SW 1271 (cell line): ENCODE data around the gene ADIPOR1.
"Not testable (repeated sequence)": the region's sequence is repeated elsewhere in the genome, so short reads cannot be mapped to it uniquely, and the experiment has no call there.

Source experiments
- DNase-seq, 2 experiments: peaks; one replicate each; lab custom pipeline; 2025; lab: John Stamatoyannopoulos, UW

ADIPOR1 gene

DNA sequence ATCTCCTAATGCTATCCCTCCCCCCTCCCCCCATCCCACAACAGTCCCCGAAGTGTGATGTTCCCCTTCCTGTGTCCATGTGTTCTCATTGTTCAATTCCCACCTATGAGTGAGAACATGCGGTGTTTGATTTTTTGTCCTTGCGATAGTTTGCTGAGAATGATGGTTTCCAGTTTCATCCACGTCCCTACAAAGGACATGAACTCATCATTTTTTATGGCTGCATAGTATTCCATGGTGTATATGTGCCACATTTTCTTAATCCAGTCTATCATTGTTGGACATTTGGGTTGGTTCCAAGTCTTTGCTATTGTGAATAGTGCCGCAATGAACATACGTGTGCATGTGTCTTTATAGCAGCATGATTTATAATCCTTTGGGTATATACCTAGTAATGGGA, 21.7 kb downstream of the ADIPOR1 start:
- not testable (repeated sequence) for DNase-seq

DNA sequence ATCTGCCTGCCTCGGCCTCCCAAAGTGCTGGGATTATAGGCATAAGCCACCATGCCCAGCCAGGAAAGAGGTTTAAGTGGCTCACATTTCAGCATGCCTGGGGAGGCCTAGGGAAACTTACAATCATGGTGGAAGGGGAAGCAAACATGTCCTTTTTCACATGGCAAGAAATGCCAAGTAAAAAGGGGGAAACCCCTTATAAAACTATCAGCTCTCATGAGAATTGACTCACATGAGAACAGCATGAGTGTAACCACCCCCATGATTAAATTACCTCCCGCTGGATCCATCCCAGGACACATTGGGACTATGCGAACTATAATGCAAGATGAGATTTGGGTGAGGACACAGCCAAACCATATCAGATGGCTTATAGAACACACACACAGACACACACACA, 22.3 kb downstream of the ADIPOR1 start:
- DNase-seq = no peak

DNA sequence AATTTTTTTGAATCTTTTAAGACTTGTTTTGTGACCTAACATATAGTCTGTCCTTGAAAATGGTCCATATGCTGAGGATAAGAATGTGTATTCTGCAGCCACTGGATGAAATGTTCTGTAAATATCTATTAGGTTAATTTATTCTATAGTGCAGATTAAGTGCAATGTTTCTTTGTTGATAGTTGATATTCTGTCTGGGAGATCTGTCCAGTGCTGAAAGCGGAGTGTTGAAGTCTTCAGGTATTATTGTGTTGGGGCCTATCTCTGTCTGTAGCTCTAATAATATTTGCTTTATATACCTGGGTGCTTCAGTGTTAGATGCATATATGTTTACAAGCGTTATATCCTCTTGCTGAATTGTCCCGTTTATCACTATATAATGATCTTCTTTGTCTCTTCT, 23.4 kb downstream of the ADIPOR1 start:
- DNase-seq = no peak

DNA sequence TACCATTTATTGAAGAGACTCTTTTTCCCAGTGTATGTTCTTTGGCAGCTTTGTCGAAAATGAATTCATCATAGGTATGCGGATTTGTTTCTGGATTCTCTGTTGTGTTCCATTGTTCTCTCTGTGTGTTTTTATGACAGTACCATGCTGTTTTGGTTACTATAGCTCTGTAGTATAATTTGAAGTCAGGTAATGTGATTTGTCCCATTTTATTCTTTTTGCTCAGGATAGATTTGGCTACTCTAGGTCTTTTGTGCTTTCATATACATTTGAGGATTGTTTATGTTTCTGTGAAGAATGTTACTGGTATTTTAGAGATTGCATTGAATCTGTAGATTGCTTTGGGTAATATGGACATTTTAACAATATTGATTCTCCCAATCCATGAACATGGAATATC, 25.6 kb downstream of the ADIPOR1 start:
- no peak for DNase-seq

DNA sequence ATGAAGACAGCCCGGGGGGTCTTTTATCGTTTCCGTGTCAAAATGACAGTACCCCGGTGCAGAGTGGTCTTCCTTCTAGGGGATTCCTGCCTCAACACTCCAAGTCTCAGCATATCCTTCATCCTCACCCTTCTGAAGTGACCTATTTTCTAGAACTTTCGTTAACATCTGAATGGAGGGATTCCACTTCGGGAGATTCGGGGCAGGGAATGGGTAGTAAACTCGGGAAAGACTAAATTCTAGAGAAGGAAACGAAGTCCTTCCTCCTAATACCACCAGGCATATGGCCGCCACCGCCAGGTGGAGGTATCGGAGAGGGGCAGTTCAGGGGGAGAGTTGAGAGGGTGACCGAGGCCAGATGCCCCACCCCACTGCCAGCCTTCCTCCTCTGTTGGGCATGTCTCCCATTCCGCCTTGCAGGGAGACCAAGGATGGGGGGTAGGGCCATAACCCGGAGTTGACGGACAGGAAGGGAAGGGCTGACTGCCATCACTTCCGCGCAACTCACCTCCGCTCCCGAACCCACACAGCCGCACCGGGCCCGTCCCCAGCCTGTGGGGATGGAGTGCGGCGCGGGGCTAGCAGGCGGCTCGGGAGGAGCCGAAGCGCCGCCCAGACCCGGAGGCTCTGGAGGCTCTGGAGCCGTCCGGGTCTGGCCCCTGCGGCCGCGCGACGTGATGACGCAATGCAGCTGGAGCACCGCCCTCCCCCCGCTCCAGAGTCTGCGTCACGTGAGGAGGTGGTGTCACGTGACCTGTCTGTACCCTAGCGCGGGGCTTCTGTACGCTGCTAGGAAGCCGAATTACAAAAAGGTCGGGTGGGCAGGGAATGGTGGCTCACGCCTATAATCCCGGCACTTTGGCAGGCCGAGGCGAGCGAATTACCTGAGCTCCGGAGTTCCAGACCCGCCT, 31.3 kb downstream of the ADIPOR1 start, which contains the start of gene KLHL12:
TSS of gene KLHL12 (minus strand) at position 654 of the 911 bp plus-strand sequence. CDS start 2,072 bp downstream, outside the sequence.
- DNase-seq = peak; percentile 80 to 87

DNA sequence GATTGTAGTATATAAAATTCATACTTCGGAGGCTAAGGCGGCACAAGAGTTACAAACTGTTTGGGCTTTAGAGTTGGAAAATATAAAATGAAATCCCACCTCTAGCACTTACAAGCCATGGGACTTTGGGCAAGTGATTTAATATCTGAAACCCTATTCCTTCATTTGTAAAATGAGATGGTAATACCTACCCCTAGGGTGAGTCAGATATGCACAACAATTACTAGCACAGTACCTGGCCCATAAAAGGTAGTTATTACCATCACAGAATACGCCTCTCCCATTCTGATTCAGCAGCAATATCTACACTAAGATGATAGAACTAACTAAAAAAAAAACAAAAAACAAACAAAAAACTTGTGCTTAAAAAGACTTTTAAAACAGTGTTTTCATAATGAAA, 34.6 kb downstream of the ADIPOR1 start:
- no peak for DNase-seq

DNA sequence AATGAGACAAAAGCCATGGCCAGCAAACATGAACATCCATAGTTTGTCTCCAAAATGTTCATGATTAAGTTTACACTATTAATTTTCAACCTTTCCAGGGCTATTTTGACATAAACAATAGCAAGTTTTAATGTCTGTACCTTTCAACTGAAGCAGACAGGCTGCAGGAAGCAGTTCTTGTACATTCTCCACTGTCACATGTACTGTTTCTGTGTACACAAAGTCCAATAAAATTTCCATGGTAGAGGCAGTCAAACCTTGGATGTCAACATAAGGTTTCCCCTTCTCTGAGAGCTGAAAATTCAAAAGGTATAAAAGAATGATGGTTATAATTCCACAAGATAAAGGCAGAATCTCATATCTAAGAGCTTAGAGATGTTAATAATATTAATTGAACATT, 38.5 kb downstream of the ADIPOR1 start:
- no peak for DNase-seq

DNA sequence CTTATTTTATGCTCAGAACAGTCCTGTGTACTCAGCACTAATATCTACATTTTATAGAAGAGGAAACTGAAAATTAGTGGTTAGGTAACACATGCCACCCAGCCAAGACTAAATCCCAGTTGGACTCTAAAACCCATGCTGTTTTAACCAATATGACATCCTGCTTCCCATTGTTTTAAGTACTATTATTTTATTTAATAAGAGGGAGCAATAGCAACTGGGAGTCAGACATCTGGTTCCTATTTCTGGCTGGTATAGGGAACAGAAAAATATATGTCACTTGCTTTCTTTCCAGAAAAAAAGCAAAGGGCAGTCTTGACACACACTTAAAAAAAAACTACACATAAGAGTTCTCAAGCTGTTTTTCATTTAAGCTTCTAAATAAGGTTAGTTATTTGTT, 43.0 kb downstream of the ADIPOR1 start:
- DNase-seq = no peak

DNA sequence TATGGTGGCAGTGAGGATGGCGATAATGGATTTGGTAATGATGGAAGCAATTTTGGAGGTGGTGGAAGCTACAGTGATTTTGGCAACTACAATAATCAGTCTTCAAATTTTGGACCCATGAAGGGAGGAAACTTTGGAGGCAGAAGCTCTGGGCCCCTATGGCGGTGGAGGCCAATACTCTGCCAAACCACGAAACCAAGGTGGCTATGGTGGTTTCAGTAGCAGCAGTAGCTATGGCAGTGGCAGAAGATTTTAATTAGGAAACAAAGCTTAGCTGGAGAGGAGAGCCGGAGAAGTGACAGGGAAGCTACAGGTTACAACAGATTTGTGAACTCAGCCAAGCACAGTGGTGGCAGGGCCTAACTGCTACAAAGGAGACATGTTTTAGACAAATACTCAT, 45.6 kb downstream of the ADIPOR1 start:
- not testable (repeated sequence) for DNase-seq

DNA sequence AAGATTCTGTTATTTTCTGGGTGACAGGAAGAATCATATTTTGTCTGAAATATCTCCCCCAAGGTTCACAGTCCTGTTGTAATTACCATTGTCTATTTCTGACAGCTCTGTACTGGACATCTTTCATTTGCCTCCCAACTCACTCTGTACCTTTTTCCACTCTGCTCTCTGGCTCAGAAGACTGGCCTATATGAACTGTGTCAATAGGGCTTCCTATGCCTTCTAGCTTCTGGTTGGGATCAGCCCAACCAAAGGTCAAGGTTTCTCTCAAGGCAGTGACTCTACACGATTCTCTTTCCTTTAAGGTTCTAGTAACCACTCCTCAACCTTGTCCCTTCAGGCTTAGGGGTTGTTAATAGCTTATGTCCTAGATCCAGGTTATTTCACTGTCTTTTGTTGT, 48.6 kb downstream of the ADIPOR1 start:
- no peak for DNase-seq

DNA sequence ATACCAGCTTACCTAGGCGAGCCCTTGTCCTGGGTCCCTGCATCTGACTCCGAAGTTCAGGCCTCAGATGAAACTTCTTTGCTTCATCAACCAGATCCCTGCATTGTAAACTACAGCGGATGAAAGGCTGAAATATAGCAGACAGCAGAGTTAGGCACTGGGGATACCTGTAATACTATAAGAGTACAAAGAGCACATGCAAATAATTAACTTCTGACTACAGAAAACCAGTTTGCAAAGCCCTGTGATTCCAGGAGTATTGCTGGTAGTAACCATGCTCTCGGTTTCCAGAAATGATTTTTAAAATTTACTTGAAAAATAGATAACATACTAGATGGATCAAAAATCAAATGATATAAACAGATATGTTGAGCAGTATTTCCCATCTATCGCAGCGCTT, 49.1 kb downstream of the ADIPOR1 start:
- no peak for DNase-seq

DNA sequence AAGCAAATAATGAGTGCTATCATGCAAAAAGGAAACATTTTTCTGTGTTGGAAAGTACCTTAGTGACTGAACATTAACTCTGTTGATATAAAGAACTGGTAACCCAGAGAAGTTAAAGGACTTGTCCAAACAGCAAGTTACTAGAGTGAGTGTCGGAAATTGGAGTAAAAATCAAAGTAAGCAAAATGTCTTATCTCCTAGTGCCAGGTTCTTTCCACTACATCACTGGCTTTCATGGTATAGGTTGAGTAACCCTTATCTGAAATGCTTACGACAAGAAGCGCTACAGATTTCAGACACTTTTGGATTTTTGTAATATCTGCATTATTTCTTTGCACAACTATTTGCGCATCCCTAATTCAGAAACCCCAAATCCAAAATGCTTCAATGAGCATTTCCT, 52.8 kb downstream of the ADIPOR1 start:
- DNase-seq = no peak

DNA sequence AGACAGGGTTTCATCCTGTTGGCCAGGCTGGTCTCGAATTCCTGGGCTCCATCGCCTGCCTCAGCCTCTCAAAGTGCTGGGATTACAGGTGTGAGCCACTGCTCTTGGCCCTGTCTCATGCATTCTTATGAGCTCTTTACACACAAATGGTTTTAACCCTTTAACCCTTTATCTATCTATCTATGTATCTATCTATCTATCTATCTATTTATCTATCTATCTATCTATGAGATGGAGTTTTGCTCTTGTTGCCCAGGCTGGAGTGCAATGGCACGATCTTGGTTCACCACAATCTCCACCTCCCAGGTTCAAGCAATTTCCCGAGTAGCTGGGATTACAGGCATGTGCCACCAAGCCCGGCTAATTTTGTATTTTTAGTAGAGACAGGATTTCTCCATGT, 54.3 kb downstream of the ADIPOR1 start:
- DNase-seq = not testable (repeated sequence)

DNA sequence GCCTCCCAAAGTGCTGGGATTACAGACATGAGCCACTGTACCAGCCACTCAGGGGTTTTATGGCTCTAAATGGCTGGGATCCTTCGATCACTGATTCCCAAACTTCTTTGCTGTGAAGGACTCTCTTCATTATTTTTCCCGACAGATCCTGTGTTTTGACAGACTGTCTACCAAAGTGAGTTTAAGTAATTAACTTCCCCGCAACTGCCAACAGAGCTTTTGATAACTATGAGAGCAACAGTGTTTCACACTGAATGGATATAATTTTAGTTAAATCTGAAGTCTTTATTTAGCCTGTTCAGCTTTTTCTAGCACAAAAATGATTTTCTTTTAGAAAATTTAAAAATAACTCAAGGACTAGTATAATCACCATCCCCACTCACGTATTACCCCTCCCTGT, 56.6 kb downstream of the ADIPOR1 start:
- DNase-seq = no peak

DNA sequence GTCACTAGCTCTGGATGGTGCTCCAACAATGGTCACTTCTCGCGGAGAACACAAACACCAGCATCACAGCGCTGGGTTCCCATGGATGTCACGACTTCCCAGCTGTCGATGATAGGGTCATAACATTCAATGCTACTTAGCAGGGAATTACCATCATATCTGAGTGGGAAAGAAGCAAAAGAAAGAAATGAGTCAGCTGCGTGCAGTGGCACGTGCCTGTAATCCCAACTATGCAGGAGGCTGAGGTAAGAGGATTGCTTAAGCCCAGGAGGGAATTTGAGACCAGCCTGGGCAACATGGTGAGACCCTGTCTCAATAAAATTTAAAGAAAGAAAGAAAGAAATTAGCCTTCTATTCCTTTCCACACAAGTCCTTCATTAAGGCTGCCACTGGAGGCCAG, 65.6 kb downstream of the ADIPOR1 start:
- no peak for DNase-seq
